Measurements from ENCODE around the gene AIPL1.

Gene AIPL1

DNA sequence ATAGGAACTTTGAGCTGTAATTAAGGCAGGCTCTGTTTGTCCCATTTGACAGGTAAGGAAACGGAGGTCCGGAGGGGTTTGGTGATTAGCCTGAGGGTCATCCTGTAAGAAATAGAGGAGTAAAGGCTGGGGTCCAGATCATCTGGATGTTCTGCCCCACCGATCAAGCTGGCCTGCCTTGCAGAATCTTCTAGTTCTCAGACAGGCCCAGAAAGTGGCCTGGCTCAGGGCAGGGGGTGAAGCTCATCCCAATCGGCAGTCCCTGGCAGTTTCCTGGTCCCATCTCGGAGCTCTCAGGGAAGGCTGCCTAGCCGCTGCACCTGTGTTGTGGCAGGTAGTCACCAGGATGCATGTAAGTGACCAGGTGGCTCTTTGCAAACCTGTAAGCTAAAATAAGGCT, 13.6 kb upstream of the AIPL1 start:
- DNase-seq: no peak

DNA sequence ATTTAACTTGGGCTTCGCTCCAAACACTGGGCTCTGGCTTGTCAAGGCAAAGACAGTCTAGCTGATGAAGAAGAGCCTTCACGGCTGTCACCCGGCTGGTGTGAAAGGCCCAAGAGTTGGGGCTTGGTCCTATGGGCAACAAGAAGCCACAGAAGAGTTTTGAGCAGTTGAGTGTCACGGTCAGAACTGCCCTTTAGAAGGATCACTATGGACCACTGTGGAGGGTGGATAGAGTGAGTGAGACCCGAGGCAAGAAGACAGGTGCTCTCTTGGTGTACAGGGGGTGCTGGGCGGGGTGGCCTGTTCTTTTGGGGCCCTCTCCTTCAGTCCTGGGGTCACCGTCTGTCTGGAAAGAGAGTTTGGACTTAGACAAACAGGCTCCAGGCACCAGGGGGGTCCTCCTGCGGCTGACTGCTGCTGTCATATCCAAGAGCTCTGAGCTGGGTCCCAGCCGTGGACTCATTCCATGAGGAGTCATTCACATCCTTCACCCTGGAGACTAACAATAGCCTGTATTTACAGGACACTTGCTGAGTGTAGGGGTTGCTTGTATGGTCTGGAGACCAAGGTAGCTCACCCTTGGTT, 11.7 kb upstream of the AIPL1 start:
- DNase-seq: no peak

DNA sequence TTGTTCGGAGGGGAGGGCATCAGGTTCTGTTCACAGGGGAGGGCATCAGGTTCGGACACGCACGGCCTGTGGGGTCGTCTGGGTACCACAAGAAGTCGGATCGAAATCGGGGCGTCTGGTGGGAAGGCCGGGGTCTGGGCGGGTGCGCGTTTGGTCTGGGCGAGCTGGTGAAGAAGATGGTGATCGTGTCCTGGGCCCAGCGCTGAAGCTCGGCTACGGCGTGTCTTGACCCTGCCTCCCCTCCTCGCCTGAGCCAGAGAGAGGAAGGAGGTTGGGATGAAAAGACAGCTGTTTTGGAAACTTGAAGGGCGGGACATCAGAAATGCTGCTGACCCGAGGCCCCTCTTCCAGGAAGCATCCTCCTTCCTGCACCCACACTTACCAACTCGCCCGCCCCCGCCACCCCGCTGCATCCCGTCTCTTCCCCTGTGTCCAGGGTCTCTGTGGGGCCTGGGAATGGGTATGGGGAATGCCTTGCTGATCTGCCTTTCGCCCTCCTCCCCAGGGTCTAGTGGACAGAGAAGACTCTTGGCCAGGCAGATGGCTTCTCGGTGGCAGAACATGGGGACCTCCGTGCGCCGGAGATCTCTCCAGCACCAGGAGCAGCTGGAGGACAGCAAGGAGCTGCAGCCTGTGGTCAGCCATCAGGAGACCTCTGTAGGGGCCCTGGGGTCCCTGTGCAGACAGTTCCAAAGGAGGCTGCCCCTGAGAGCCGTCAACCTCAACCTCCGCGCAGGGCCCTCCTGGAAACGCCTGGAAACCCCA, 9.8 kb upstream of the AIPL1 start:
- no peak for DNase-seq

DNA sequence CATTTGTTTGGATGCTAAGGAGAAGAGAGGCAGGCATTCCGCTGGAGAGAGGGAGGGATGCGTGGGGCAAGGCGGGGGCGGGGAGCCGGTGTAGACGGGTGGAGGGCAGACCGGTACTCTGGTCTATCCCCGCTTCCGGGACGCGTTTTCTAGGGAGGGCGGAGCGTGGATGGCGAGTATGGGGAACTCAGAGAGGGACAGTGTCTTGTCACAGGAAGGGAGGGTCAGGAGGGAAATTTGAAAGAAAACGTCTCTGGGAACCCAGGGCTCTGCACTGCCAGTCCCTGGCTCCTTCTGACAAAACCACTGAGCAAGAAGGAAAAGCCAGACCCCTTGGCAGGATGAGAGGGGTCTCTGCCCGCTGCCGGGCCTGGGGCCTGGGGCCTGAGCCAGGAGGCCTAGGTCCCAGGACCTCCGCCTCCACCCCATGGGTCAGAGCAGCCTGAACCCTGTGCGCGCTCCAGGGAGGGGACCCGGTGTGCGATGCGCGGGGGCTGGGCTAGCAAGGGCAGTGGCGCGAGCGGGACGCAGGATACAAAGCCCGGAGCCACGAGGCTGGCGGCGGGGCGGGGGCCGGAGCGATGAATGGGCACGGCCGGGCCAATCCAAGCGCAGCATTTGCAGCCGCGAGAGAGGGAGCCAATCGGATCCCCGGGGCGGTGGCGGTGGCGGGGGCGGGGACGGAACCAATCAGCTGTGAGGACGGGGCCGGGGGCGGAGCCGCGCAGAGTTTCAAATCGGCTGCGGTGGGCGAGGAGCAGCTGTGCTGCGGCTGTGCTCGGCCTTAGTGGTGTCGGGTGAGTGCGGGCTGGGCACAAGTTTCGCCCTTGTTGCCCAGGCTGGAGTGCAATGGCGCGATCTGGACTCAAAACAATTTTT, 9.0 kb upstream of the AIPL1 start, which contains the start of gene PIMREG:
TSS of gene PIMREG (plus strand) at position 764 of the 879 bp plus-strand sequence. CDS start 656 bp downstream, outside the sequence.
- peak; percentile 75 to 91 (median 84) for DNase-seq

DNA sequence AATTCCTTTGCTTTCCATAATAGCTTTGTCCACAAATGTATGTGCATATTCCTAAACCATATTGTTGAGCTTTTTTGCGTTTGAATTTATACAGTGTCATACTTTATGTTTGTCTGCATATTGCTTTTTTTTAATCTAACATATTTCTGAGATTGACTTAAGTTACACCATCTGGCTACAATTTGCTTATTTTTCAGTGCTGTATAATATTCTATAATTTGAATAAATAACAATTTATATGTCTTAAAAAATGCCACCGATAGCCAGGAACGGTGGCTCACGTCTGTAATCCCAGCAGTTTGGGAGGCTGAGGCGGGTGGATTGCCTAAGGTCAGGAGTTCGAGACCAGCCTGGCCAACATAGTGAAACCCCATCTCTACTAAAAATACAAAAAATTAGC, 7.9 kb upstream of the AIPL1 start:
- DNase-seq: no peak

DNA sequence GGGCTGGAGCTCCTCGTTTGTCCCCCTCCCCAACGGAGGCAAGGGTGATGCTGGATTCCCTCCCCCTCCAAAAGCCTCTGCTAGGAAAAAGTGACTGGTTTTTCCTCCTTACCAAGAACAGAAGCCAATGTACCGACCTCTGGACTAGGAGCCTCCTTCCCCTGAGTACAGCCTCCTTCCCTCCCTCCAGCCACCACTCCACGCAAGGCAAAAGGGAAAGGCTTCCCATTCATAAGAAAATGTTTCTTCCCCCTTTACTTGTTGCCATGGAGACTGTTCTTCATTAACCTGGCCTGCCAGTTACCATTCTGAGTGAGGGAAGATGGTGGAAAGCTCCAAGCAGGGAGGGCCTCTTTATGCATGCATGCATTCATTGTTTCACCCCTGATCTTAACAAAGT, 5.0 kb upstream of the AIPL1 start:
- no peak for DNase-seq

DNA sequence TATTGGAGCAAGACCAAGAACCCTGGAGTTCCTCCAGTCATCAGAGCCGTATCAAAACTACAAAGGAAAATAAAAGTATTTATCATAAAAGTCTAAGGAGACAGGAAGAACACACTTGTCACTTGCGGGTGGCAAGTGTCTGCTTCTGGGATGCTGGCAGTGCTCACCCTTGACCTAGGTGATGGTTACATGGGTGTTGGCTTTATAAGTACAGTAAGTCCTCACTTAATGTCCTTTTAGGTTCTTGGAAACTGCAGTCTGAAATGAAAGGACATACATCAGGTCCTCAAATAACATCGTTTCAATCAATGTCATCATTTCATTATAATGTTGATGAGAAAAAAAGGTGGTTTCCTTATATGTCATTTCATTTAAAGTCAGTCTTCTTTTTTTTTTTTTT, 3.0 kb upstream of the AIPL1 start:
- no peak for DNase-seq

DNA sequence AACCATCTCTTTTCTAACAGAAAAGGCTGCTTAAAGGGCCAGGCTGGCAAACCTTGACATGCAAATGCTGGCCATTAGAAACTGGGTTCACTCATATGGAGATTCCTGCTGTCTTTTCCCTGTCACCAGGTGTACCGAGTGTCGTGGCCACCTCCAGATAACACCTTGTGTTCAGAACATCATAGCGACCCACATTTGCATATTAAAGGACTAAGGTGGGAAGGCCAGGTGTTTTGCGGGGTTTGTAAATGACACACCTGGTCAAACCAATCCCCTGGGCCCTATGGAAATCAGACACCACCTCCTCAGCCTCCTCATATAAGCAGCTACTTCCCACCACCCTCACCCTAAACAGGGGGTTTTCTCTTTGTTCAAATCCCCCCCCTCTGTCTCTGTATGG, 2.5 kb upstream of the AIPL1 start:
- DNase-seq: no peak

DNA sequence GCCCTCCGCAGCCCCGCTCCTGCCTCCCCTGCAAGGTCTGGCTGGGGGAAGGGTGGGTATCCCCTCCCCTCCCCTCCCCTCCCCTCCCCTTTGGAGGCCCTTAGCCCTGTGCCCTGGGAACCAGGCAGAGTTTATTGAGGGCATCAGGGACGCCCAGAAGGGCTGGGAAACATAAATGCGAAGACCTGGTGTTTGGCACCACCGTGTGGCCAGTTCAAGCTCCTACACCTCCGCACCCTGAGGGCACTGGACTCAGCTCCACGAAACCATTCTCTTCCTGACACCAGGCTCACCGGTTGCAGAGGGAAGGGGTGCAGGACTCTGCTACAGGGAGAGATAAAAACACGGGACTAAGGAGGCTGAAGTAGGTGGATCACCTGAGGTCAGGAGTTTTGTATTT, 1.0 kb upstream of the AIPL1 start:
- DNase-seq: peak; percentile 18 to 61 (median 50)

DNA sequence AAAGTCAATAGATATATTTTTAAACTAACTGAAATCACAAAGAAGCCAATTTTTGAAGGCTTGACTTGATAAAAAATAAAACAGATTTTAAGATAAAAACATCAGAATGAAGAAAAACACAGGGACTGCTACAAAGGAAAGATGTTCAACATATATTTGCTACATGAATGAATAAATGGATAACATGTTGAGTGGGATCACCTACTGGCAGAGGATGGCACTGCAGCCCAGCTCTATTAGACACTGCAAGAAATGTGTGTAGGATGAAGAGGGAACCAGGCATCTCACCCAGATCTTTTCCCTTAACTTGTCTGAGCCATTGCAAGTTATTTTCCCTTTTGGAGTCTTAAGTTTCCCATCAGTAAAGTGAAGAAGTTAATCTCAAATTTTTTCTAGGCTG, 4.2 kb downstream of the AIPL1 start:
- DNase-seq: no peak

DNA sequence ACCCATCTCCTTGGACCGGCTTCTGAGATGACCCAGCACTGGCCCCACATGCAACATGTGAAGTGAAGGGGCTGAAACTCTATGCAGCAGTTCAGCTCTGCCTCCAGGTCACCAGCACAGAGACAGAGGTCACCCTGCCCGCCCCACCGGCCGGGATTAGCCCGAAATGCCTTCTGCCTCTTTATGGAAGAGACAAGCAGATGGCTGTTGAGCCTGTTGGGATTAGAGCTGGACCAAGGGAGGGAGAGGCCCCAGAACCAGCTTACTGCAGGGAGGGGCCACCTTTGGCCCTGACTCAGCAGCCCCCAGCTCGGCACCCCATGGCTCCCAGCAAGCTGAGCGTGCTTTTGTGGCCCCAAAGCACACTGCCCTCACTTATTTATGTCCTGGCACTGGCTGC, 5.7 kb downstream of the AIPL1 start:
- DNase-seq: no peak

DNA sequence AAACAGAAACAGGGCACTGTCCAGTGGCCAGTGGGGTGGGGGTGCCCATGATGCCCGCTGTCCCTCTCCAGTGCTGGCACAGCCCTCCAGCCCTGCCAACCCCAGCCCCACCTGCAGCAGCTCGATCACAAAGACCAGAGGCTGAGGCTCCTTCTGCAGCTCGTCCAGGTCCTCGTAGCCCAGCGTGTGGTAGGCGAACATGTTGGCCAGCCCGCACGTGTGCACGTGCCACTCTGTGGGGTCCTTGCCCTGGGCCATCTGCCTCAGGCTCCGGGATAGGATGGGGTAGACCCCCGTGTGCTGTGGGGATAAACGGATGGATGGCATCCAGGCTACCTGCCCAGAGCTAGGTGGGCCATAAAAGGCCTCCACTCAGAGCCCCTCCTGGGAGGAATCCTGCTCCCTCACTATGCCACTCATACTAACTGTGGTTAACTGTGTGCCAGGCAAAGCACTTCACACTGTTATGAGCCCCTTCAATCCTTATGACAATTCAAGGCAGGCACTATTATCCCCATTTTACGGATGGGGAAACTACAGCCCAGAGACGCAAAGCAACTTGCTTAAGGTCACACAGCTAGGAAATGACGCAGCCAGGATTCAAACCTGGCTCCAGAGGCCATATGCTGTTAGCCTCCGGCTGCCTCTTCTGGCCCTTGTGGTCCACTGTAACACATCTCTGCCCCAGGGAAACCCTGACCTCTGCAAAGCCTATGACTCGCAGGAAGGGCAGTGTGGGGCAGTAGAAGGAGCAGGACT, 6.5 kb downstream of the AIPL1 start:
- DNase-seq: no peak

DNA sequence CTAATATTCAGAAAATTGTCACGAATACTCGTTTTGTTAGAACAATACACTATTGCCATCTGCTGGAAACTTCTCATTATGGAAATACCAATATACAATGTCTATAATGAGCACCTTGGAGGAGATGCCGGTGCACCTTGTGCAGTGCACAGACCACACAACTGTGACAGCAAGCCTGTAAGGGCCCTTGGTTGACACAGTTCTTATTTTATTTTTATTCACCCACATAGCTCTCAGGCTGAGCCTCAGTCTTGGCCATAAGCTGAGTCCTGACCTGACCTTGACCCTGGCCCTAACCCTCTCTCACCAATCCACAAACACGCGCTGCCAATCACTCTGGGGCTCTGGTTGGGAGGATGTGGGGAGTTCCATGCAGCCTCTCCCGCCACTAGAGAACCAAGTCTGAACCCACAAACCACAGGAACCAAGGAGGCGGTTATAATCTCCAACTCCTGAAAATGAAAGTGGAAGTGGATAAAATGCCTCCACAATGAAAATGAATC, 7.6 kb downstream of the AIPL1 start:
- DNase-seq: peak in 5 of 6 experiments; percentile 8 to 62 (median 39)

DNA sequence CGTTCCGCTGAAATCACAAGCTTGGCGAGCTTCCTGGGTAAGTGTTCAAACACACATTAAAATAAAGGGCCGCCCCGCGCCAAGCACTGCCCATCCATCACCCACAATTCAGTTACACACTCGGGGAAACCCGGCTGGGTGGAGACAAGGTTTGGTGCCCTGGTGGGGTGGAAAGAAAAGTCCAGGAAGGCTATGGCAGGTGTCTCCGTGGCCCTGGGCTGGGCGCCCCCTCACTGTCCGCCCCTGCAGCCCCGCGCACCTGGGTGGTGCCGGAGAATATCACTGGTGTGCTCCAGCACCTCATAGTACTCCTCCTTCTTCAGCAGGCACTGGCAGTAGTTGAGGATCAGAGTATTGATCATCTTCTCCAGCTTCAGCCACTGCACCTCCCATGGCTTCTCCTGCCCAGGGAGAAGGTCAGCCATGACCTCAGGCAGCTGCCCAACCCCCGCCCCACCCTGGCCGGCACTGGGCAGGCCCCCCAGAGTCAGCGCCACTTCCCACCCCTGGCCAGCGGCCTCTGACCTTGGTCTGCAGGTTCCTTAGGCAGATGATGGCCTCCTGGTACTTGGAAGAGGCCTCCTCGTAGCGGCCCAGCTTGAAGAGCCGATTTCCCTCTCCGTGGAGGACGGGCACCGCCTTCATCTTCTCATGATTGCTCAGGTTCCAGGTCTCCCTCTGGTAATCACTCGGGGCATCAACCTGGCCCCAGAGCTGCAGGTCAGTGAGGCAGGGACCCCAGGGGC, 8.4 kb downstream of the AIPL1 start:
- DNase-seq: no peak

DNA sequence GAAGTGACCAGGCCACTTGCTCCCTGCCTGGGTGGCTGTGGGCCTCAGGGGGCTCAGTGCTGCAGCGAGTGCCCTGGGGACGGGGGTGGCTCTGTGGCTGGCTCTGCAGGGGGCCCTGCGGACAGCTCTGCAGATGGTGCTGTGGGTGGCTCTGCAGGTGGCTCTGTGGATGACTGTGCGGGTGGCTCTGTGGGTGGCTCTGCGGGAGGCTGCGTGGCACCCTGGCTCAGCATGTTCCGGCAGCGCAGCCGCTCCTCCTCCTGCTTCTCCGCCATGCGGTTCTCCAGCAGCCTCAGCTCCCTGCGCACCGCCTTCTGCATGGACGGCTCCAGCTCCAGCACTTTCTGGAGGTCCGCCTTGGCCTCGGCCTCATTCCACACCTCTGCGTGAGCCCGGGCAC, 9.5 kb downstream of the AIPL1 start:
- no peak for DNase-seq

DNA sequence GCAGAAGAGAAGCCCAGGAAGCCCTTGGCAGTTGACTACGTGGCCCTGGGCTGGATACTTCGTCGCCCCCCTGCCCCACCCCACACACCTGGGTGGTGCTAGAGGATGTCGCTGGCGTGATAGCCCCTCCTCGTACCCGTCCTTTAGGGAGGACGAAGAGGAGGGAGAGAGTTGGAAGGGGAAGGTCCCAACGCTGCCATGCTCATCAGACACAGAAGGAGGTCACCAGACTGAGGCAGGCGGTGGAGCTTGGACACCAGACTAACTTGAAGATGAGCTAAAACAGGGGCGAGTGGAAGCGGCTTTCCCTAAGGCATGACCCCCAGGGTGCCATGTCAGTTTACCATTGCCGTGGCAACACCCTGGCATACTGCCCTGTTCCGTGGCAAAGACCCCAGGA, 11.0 kb downstream of the AIPL1 start:
- no peak for DNase-seq

DNA sequence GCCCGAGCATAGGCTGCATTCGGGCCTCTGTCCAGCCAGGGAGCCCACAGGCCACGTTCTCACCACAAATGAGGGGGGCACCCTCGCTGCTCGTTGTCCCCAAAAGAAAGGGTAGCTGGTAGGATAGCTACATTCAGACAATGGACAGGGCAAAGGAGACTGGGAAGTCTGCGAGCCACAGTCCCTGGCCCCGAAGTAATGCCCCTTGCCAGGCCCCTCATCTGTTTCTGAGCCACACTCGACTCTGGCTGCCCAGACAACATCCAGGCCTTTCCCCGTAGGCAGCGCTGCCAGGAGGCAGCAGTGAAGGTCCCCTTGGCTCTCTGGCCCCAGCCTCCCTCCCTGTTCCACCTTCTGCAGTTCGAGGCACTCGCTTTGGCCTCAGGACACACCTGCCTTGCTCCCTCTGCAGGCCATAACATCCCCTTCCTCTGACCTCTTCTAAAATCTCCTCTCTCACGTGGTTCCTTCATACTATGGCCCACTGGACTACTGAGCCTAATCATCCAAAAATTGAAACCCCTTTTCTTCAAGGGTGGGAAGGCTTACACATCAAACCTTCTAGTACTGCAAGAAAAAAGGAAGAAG, 12.2 kb downstream of the AIPL1 start:
- no peak for DNase-seq

DNA sequence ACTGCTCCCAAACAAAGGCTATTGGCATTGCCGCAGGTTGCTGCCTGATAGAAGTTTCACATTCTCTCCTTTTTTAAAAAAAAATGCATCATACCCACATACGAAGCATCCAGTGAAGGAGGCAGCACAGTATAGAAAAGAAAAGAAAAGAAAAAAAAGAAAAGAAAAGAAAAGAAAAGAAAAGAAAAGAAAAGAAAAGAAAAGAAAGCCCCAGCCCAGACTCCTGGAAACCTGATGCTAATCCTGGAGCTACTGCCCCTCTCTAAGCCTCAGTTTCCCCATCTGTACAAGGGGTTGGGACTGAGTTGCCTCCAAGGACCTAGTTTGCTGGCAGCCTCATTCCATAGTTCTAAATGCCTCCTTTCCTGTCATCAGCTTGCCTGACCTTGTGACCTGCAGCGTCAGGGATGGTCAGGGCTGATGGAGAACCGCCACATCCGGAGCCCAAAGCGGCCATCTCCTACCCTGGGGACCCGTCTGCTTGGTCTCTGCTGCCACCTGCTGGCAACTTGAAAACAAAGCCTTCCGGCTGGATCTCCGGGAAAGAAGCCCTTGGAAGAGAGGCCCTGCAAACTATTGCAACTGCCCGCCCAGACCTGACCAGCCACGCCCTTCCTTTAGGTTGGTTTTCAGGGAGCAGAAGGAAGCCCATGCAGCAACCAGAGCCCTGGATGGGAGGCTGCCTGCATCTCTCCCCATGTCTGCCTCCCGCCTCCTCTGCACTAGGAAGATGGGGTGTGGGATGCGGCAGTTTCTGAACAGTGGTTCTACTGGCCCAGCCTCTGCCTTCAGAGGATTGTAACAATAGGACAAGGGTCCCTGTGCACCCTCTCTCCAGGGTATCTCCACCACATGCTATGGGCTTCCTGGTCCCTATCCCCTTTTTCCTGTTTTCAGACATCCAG, 13.0 kb downstream of the AIPL1 start:
- DNase-seq: peak; percentile 18 to 70 (median 51)

DNA sequence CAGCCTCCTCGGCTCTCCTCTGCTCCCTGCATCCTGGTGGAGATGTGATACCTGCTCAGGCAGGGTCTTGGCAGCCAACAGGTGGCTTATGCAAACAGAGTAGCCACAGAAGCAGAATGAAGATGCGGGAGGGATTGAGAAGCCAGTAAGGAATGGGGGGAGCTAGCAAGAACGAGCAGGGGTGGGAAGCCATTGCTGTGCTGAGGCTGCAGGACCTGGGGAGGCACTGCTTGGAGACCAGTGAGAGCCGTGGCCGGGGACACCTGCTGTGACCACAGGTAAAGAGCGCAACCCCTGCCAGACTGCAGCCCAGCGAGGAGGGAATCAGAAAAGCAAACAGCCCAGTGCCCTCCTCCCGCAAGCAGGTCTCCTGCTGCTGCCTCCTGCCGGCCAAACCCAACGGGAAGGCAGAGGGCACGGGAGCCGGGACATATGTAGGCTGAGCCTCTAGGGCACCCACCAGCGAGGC, 14.7 kb downstream of the AIPL1 start:
- DNase-seq: peak in 2 of 6 experiments; percentile 8 to 10

DNA sequence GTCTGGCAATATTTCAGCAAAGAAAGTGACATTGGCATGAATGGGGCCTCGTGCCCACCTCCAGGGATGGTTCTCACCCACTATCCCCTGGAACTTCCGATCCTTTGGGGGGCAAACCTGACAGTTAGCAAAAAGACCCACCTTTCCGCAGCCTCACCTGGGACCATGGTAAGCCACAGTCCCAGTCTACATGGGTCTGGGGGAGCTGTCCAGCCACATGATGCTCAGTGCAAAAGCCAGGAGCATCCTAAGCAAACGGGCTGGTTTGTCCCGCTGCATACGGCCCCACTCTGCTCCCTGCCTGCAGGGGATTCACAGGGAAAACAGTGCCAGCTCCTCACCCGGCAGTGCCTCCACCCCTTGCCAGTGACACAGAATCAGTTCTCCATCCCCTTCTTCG, 19.3 kb downstream of the AIPL1 start:
- no peak for DNase-seq

Data from stimulated activated naive CD4-positive, alpha-beta T cell (primary cell).